OCI-LY1 (cell line): ENCODE data around the gene DPM2.

Experiments used
- EZH2 ChIP-seq: fragments of 200-600 bp; sonication (generic), shearing (Covaris generic); IDR thresholded peaks from 2 replicates; pipeline ENCODE4 v1.8.0; 2017; ENCODE audit warnings: borderline replicate concordance, mixed run types, mild to moderate bottlenecking, antibody characterized with exemption, low read length, moderate library complexity, mixed read lengths
- TF ChIP-seq, protein P1 (sequence below): fragments of 200-600 bp; sonication (generic), shearing (Covaris generic); IDR thresholded peaks from 2 replicates; pipeline ENCODE4 v1.5.1; 2017; ENCODE audit warnings: mild to moderate bottlenecking, antibody characterized with exemption, low read length, moderate library complexity, mixed read lengths

DNA sequence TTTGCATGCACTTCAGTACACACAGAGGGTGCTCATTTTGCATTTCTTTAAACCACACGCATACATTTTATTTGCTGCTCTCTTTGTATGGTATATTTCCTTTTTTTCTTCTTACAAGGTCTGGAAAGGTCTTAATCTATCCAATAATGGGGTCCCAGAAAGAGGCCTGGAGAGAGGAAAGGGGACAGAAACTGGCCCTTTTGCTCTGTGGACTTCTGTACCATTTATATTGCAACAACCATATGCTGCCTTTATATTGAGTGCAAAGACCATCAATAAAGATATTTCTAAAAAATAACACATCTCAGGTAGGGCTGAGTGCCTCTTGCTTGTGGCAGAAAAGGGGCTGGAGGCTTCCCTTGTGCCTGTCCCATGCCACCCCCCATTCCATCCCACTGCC, 15.5 kb upstream of the DPM2 start:
- TF ChIP-seq, protein P1, sequence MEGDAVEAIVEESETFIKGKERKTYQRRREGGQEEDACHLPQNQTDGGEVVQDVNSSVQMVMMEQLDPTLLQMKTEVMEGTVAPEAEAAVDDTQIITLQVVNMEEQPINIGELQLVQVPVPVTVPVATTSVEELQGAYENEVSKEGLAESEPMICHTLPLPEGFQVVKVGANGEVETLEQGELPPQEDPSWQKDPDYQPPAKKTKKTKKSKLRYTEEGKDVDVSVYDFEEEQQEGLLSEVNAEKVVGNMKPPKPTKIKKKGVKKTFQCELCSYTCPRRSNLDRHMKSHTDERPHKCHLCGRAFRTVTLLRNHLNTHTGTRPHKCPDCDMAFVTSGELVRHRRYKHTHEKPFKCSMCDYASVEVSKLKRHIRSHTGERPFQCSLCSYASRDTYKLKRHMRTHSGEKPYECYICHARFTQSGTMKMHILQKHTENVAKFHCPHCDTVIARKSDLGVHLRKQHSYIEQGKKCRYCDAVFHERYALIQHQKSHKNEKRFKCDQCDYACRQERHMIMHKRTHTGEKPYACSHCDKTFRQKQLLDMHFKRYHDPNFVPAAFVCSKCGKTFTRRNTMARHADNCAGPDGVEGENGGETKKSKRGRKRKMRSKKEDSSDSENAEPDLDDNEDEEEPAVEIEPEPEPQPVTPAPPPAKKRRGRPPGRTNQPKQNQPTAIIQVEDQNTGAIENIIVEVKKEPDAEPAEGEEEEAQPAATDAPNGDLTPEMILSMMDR: no peak
- TF ChIP-seq EZH2: no peak
